H1 (cell line): ENCODE measurements around the gene HS6ST1. TPM values are rescaled to one million over a fixed set of nuclear protein-coding genes. Genes with fewer than 3 reads are reported as not detected.

Experiments used
- ASH2L ChIP-seq: fragments of 200-600, 300-600 bp; sonication (generic); IDR thresholded peaks from one replicate; pipeline ENCODE4 v1.7.1; 2017; ENCODE audit warnings: low read length
- CTCF ChIP-seq, 3 experiments: IDR thresholded peaks; 1 replicate in 2 of 3; 2 replicates in 1 of 3; pipeline versions ENCODE4 v1.5.1 to v1.6.1; 2011; ENCODE audit warnings: low read length in 3 of 3, mild to moderate bottlenecking in 3 of 3, inconsistent platforms in 2 of 3, low read depth in 1 of 3, moderate library complexity in 1 of 3; ENCODE audit not compliant: insufficient read depth in 1 of 3; ENCODE audit errors: control extremely low read depth in 1 of 3
- FOSL1 ChIP-seq: IDR thresholded peaks from 2 replicates; pipeline ENCODE4 v1.6.1; 2011; ENCODE audit warnings: mild to moderate bottlenecking, low read depth, low read length, moderate library complexity; ENCODE audit not compliant: insufficient read depth
- POLR2AphosphoS5 ChIP-seq: IDR thresholded peaks from 2 replicates; pipeline ENCODE4 v1.6.1; 2011; ENCODE audit warnings: low read depth, low read length
- SIX5 ChIP-seq: IDR thresholded peaks from 2 replicates; pipeline ENCODE4 v1.6.1; 2011; ENCODE audit warnings: mild to moderate bottlenecking, low read depth, low read length
- SP2 ChIP-seq: IDR thresholded peaks from 2 replicates; pipeline ENCODE4 v1.6.1; 2012; ENCODE audit warnings: mild to moderate bottlenecking, low read length, inconsistent platforms
- TCF12 ChIP-seq: IDR thresholded peaks from 2 replicates; pipeline ENCODE4 v1.6.1; 2011; ENCODE audit warnings: low read depth, mild to moderate bottlenecking, low read length
- polyA plus RNA-seq, 7 experiments: library from polyadenylated mRNA; depleted of rRNA in 3 of 7; stranded (reverse) in 5 of 7; unstranded in 2 of 7; fragments of >200 nt in 5 of 7; fragments of 200-250 nt in 2 of 7; gene quantifications; 1 replicate in 5 of 7; 2 replicates in 1 of 7; 4 replicates in 1 of 7; pipeline versions ENCODE4 v1.2.1 to v1.2.3, GENCODE V29; 2011 to 2013; ENCODE audit warnings: missing spikeins in 2 of 7, mixed read lengths in 2 of 7
- total RNA-seq: library from RNA; stranded (reverse); fragmentation: NEBNext Ultra II Directional; extraction: Animal tissue kit (Norgen Biotek cat#: 25700); gene quantifications from 2 replicates; pipeline ENCODE4 v1.2.1, GENCODE V29; 2021

The HS6ST1 gene
- total and polyA plus RNA-seq, 2 of the 8 experiments (the other 6 are each of a cell fraction or from before 2014, with no cell fraction given) = 37.4 to 74.6 TPM

GRCh38 chr2:128273469-128274081, 45.1 kb downstream of the HS6ST1 start (continued):
- TF ChIP-seq CTCF (IDR thresholded peaks at IDR 0.05; ENCODE audit: control extremely low read depth in 1 of 3, insufficient read depth in 1 of 3, low read depth in 1 of 3, low read length in 3 of 3) (no peak), SIX5 (no peak), ASH2L (no peak), POLR2AphosphoS5 (no peak), SP2 (no peak), FOSL1 (no peak), TCF12 (no peak)
